A549 (cell line): Measurements from ENCODE around the gene LRRC37A3. TPM values are rescaled to one million over a fixed set of nuclear protein-coding genes. Genes with fewer than 3 reads are reported as not detected.
"Not testable (repeated sequence)": the region's sequence is repeated elsewhere in the genome, so short reads cannot be mapped to it uniquely, and the experiment has no call there.

ENCODE experiments used
- ATAC-seq, 2 experiments: fragments of 200-7000 bp in 1 of 2; fragments of >200 bp in 1 of 2; cut with Nextera tagmentation in 1 of 2; cut with Tn5 transposase in 1 of 2; 3 replicates each; pipeline versions ENCODE4 v1.8.0 to v1.9.1; 2018 to 2020; ENCODE audit warnings: mild to moderate bottlenecking in 1 of 2, moderate library complexity in 1 of 2
- CTCF ChIA-PET: fragments of 300-600 bp; sonication (Branson Sonifier 250); formaldehyde crosslinking; extraction: SDS; loops from one replicate; lab custom pipeline; 2021; ENCODE audit warnings: antibody characterized with exemption, inconsistent platforms; lab: Yijun Ruan, JAX
- POLR2A ChIA-PET: fragments of 350-600 bp; formaldehyde crosslinking; extraction: SDS; loops from one replicate; lab custom pipeline; 2021; ENCODE audit warnings: antibody characterized with exemption, inconsistent platforms; lab: Yijun Ruan, JAX
- DNase-seq, 2 experiments: peaks; one replicate each; pipeline versions ENCODE4 v3.0.0 to v3.0.0-alpha.2; 2011 to 2016; ENCODE audit warnings: low read depth in 1 of 2, low spot score in 1 of 2
- FAIRE-seq: peaks from 2 replicates; lab custom pipeline; 2011; peaks lifted over from hg19 to GRCh38; lab: Jason Lieb, UNC
- H3K27ac ChIP-seq, 2 experiments: fragments of >200 bp; sonication (Bioruptor Twin); formaldehyde crosslinking; 3 replicates each; pipeline ENCODE4 v1.5.1; 2016 to 2017
- H3K4me1 ChIP-seq: fragments of >200 bp; sonication (Bioruptor Twin); formaldehyde crosslinking; 3 replicates; pipeline ENCODE4 v1.6.1; 2016
- H3K4me2 ChIP-seq: fragments of >200 bp; sonication (Bioruptor Twin); formaldehyde crosslinking; 3 replicates; pipeline ENCODE4 v1.6.1; 2016
- H3K4me3 ChIP-seq: fragments of >200 bp; sonication (Bioruptor Twin); formaldehyde crosslinking; 3 replicates; pipeline ENCODE4 v1.5.1; 2016
- H3K9me3 ChIP-seq: fragments of >200 bp; sonication (Bioruptor Twin); formaldehyde crosslinking; 3 replicates; pipeline ENCODE4 v1.6.1; 2016
- EHF ChIP-seq: fragments of 250-450 bp; sonication (Bioruptor Pico); IDR thresholded peaks from 2 replicates; pipeline ENCODE4 v1.5.0; 2020; ENCODE audit warnings: mild to moderate bottlenecking
- HDAC2 ChIP-seq: fragments of 200-600 bp; sonication (generic); IDR thresholded peaks from 2 replicates; pipeline ENCODE4 v1.6.1; 2016
- HOXB13 ChIP-seq: fragments of 250-450 bp; sonication (Bioruptor Pico); IDR thresholded peaks from 2 replicates; pipeline ENCODE4 v1.5.0; 2020; ENCODE audit warnings: low read depth, mild to moderate bottlenecking, moderate library complexity
- HOXB5 ChIP-seq: fragments of 250-450 bp; sonication (Bioruptor Pico); IDR thresholded peaks from 2 replicates; pipeline ENCODE4 v1.5.0; 2020; ENCODE audit warnings: mild to moderate bottlenecking, moderate library complexity
- JUN ChIP-seq, 2 experiments: fragments of >200 bp; sonication (Bioruptor Twin); formaldehyde crosslinking; IDR thresholded peaks; 2 replicates in 1 of 2; 3 replicates in 1 of 2; pipeline ENCODE4 v1.6.1; 2016 to 2017
- PHF8 ChIP-seq: fragments of 200-600 bp; sonication (generic); IDR thresholded peaks from 2 replicates; pipeline ENCODE4 v1.6.1; 2016; ENCODE audit warnings: low read depth, mild to moderate bottlenecking, antibody characterized with exemption, moderate library complexity, borderline replicate concordance
- POLR2A ChIP-seq: IDR thresholded peaks from 2 replicates; pipeline ENCODE4 v1.6.1; 2012; ENCODE audit warnings: mild to moderate bottlenecking, low read length
- RAD21 ChIP-seq, 2 experiments: fragments of >200 bp in 1 of 2; sonication (Bioruptor Twin) in 1 of 2; formaldehyde crosslinking in 1 of 2; IDR thresholded peaks in 1 of 2; conservative IDR thresholded peaks in 1 of 2; 2 replicates in 1 of 2; 3 replicates in 1 of 2; pipeline ENCODE4 v1.6.1; 2012 to 2018; ENCODE audit warnings: inconsistent platforms in 1 of 2
- RNF2 ChIP-seq: fragments of 200-600 bp; sonication (generic); IDR thresholded peaks from 2 replicates; pipeline ENCODE4 v1.6.1; 2016; ENCODE audit warnings: low read depth, mild to moderate bottlenecking, antibody characterized with exemption, moderate library complexity, borderline replicate concordance
- SMC3 ChIP-seq: fragments of >200 bp; sonication (Bioruptor Twin); formaldehyde crosslinking; IDR thresholded peaks from 3 replicates; pipeline ENCODE4 v1.6.1; 2018; ENCODE audit warnings: inconsistent platforms
- ZSCAN20 ChIP-seq: fragments of 250-450 bp; sonication (Bioruptor Pico); IDR thresholded peaks from 2 replicates; pipeline ENCODE4 v1.8.0; 2022; ENCODE audit warnings: mild to moderate bottlenecking, moderate library complexity
- WGBS: methylation state at CpG from one replicate; pipeline ENCODE4 v1.1.6; 2017; ENCODE audit errors: missing lambda C conversion rate; 5-methylcytosine and 5-hydroxymethylcytosine counted together
- polyA plus RNA-seq, 4 experiments: library from polyadenylated mRNA; depleted of rRNA in 3 of 4; stranded (reverse); fragments of >200 nt; fragmentation: RNase III in 1 of 4; extraction: RNeasy Plus Mini Kit Qiagen cat#74134 plus additional on column Dnase treatment in 1 of 4; gene quantifications; 2 replicates in 3 of 4; 3 replicates in 1 of 4; pipeline ENCODE4 v1.2.3, GENCODE V29; 2011 to 2017
- TF ChIP-seq, protein P1 (sequence below): fragments of >200 bp; sonication (Bioruptor Twin); formaldehyde crosslinking; IDR thresholded peaks from 3 replicates; pipeline ENCODE4 v1.5.1; 2016
- TF ChIP-seq, protein P2 (sequence below): IDR thresholded peaks from 2 replicates; pipeline ENCODE4 v1.6.1; 2012
- TF ChIP-seq, protein P3 (sequence below): fragments of 450-650 bp; IDR thresholded peaks from 2 replicates; pipeline ENCODE4 v1.6.1; 2014; ENCODE audit warnings: antibody characterized with exemption
- TF ChIP-seq, protein P4 (sequence below): IDR thresholded peaks from 2 replicates; pipeline ENCODE4 v1.6.1; 2012; ENCODE audit warnings: low read depth, borderline replicate concordance
- TF ChIP-seq, protein P5 (sequence below): fragments of 250-450 bp; sonication (Bioruptor Pico); IDR thresholded peaks from 2 replicates; pipeline ENCODE4 v1.5.0; 2020; ENCODE audit warnings: low read depth, mild to moderate bottlenecking, moderate library complexity

Gene LRRC37A3
- polyA plus RNA-seq, 2 of the 4 experiments (the other 2 are of a cell fraction) = 2.7 to 4.9 TPM

DNA sequence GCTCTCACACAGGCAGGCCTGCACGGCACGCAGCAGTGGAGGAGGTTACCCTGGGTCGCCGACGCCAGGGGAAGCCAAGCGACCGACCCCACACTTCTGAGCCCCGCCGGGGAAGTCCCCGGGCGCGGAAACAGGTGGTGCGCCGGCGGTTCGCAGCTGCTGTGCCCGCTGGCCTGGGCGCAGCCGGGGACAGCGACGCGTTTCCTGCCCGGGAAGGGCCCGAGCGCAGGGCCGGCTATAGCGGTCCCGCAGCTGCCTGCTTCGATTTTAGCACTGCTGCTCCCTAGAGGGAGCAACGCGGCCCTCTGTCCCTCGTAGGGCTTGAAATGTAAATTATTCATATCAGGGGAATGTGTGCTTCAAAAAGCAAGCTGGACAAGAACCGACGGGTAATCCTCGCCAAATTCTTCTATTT, 46.6 kb upstream of the LRRC37A3 start:
- WGBS = 5% methylated on average over 7 of the region's 35 CpGs
- ChIA-PET CTCF (interaction anchor here (0.6 to 10.7 kb wide), 11 partner anchors 9 to 499 kb away, joined by 3 to 125 read pairs (median 3); partner anchors contain the start of gene LRRC37A3), POLR2A (interaction anchor here (1.1 to 1.5 kb wide), 4 partner anchors 10 to 141 kb away, joined by 3 to 7 read pairs (median 4); partner anchors contain the start of gene LRRC37A3)
- Histone ChIP-seq H3K4me1 (peaks cover 23% of the 10 kb centered on the region; the same call in 2 of the 3 replicates), H3K4me2 (peak overlapping the region; percentile 65), H3K27ac (peak overlapping the region; percentile 58 to 87), H3K4me3 (peak overlapping the region; percentile 25)
- ATAC-seq (peak; percentile 95 to 98), DNase-seq (peak in 1 of 2 experiments; percentile 77)
- FAIRE-seq, H3K9me3 ChIP-seq: not testable (repeated sequence)
- TF ChIP-seq, protein P1, sequence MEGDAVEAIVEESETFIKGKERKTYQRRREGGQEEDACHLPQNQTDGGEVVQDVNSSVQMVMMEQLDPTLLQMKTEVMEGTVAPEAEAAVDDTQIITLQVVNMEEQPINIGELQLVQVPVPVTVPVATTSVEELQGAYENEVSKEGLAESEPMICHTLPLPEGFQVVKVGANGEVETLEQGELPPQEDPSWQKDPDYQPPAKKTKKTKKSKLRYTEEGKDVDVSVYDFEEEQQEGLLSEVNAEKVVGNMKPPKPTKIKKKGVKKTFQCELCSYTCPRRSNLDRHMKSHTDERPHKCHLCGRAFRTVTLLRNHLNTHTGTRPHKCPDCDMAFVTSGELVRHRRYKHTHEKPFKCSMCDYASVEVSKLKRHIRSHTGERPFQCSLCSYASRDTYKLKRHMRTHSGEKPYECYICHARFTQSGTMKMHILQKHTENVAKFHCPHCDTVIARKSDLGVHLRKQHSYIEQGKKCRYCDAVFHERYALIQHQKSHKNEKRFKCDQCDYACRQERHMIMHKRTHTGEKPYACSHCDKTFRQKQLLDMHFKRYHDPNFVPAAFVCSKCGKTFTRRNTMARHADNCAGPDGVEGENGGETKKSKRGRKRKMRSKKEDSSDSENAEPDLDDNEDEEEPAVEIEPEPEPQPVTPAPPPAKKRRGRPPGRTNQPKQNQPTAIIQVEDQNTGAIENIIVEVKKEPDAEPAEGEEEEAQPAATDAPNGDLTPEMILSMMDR = peak; percentile 49
- TF ChIP-seq PHF8 (peak; percentile 87), JUN (IDR thresholded peaks at IDR 0.05) (peak in 1 of 2 experiments; percentile 56; a peak in 2 of 5 replicates), HOXB13 (CRISPR knock-in tag) (peak; percentile 96), HDAC2 (0 out of 2 replicates have a peak, but pooled peaks have one; percentile 25), RNF2 (peak; percentile 95), EHF (CRISPR knock-in tag) (0 out of 2 replicates have a peak, but pooled peaks have one; percentile 60), POLR2A (peak; percentile 49), ZSCAN20 (CRISPR knock-in tag) (peak; percentile 78; the same call in 1 of the 2 replicates), RAD21 (conservative IDR thresholded peaks at IDR 0.05 in 1 of 2, IDR thresholded peaks at IDR 0.05 in 1 of 2) (peak; percentile 42 to 62), SMC3 (peak; percentile 57), HOXB5 (0 out of 2 replicates have a peak, but pooled peaks have one; percentile 69)
- TF ChIP-seq, protein P2, sequence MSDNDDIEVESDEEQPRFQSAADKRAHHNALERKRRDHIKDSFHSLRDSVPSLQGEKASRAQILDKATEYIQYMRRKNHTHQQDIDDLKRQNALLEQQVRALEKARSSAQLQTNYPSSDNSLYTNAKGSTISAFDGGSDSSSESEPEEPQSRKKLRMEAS = peak; percentile 97
- TF ChIP-seq, protein P3, sequence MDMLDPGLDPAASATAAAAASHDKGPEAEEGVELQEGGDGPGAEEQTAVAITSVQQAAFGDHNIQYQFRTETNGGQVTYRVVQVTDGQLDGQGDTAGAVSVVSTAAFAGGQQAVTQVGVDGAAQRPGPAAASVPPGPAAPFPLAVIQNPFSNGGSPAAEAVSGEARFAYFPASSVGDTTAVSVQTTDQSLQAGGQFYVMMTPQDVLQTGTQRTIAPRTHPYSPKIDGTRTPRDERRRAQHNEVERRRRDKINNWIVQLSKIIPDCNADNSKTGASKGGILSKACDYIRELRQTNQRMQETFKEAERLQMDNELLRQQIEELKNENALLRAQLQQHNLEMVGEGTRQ = 0 out of 2 replicates have a peak, but pooled peaks have one; percentile 9
- TF ChIP-seq, protein P4, sequence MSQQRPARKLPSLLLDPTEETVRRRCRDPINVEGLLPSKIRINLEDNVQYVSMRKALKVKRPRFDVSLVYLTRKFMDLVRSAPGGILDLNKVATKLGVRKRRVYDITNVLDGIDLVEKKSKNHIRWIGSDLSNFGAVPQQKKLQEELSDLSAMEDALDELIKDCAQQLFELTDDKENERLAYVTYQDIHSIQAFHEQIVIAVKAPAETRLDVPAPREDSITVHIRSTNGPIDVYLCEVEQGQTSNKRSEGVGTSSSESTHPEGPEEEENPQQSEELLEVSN = peak; percentile 97
- TF ChIP-seq, protein P5, sequence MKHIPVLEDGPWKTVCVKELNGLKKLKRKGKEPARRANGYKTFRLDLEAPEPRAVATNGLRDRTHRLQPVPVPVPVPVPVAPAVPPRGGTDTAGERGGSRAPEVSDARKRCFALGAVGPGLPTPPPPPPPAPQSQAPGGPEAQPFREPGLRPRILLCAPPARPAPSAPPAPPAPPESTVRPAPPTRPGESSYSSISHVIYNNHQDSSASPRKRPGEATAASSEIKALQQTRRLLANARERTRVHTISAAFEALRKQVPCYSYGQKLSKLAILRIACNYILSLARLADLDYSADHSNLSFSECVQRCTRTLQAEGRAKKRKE = peak; percentile 93

DNA sequence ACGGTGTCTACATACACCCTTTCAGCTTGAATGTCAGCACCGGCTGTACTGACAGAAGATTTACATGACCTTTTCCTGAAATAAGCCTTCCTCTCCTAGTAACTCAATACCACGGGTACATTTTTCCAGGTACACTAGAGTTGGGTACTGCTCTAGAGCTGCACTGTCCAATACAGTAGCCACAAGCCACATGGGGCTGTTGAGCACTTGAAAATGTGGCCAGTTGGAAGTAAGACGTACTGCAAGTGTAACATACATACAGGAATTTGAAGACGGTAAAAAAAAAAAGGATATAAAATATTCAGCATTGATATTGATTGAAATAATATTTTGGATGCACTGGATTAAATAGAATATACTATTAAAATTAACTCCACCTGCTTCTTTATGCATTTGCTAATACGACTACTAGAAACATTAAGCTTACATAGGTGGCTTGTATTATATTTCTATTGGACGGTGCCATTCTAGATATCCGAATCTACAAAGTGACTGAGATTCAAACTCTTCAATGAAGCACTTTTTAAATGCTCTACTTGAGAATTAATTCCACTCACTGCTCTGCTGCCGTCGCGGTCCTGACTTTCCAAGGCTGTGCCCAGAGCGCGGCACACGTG, 46.1 kb upstream of the LRRC37A3 start:
- H3K4me2 ChIP-seq = peak overlapping the region; percentile 65
- peak overlapping the region; percentile 58 to 87 for H3K27ac ChIP-seq
- H3K9me3 ChIP-seq, DNase-seq, FAIRE-seq: not testable (repeated sequence)
- peak overlapping the region; percentile 25 for H3K4me3 ChIP-seq
- ChIA-PET CTCF (interaction anchor here (0.6 to 10.7 kb wide), 9 partner anchors 9 to 499 kb away, joined by 3 to 125 read pairs (median 3); partner anchors contain the start of gene LRRC37A3), POLR2A (interaction anchor here (1.1 to 1.5 kb wide), 4 partner anchors 10 to 141 kb away, joined by 3 to 7 read pairs (median 4); partner anchors contain the start of gene LRRC37A3)
- H3K4me1 ChIP-seq = peaks cover 23% of the 10 kb centered on the region; the same call in 2 of the 3 replicates
- WGBS = 73% methylated on average over 9 of the region's 14 CpGs
- peak in 1 of 2 experiments; percentile 9; a peak in 2 of 6 replicates for ATAC-seq
